CD4-positive, CD25-positive, alpha-beta regulatory T cell (primary cell): ENCODE results near the gene TIE1. TPM values are rescaled to one million over a fixed set of nuclear protein-coding genes. Genes with fewer than 3 reads are reported as not detected.

Experiments used
- ATAC-seq, 2 donors: fragments of 150-1000 bp; cut with Tn5 transposase; one replicate each; pipeline ENCODE4 v1.10.0; 2021; ENCODE audit warnings: low read depth in 2 of 2, moderate number of reproducible peaks in 2 of 2, moderate library complexity in 1 of 2
- DNase-seq, 3 donors: peaks; one replicate each; pipeline versions ENCODE4 v3.0.0 to v3.0.0-alpha.2; 2012 to 2022; ENCODE audit warnings: mixed read lengths in 1 of 3
- H3K27ac ChIP-seq: one replicate; pipeline ENCODE4 v1.7.0; 2013; ENCODE audit warnings: mild to moderate bottlenecking, low read length; ENCODE audit not compliant: insufficient read depth, poor library complexity, severe bottlenecking
- H3K27me3 ChIP-seq: one replicate; pipeline ENCODE4 v1.7.0; 2013; ENCODE audit warnings: low read length; ENCODE audit not compliant: control insufficient read depth, insufficient read depth
- H3K36me3 ChIP-seq: one replicate; pipeline ENCODE4 v1.7.0; 2013; ENCODE audit warnings: mild to moderate bottlenecking, low read length, moderate library complexity; ENCODE audit not compliant: control insufficient read depth, insufficient read depth
- H3K4me1 ChIP-seq: 2 replicates; pipeline ENCODE4 v1.7.0; 2013; ENCODE audit warnings: mild to moderate bottlenecking, low read length; ENCODE audit not compliant: insufficient read depth, control insufficient read depth, poor library complexity, severe bottlenecking
- H3K4me3 ChIP-seq: one replicate; pipeline ENCODE4 v1.7.0; 2013; ENCODE audit warnings: low read depth, mild to moderate bottlenecking, low read length, moderate library complexity
- H3K9me3 ChIP-seq, 2 experiments: 1 replicate in 1 of 2; 2 replicates in 1 of 2; pipeline ENCODE4 v1.7.0; 2013; ENCODE audit warnings: low read length in 2 of 2, mild to moderate bottlenecking in 1 of 2, moderate library complexity in 1 of 2; ENCODE audit not compliant: control insufficient read depth in 2 of 2
- H3K27ac Mint-ChIP-seq, 3 donors: one replicate each; pipeline ENCODE4 v1.8.0; 2020 to 2022; ENCODE audit warnings: mild to moderate bottlenecking in 3 of 3, mixed read lengths in 3 of 3, moderate library complexity in 2 of 3
- H3K27me3 Mint-ChIP-seq: one replicate; pipeline ENCODE4 v1.8.0; 2022; ENCODE audit warnings: mild to moderate bottlenecking, mixed read lengths
- H3K36me3 Mint-ChIP-seq: one replicate; pipeline ENCODE4 v1.8.0; 2020; ENCODE audit warnings: mixed read lengths
- H3K4me1 Mint-ChIP-seq, 4 donors: one replicate each; pipeline ENCODE4 v1.8.0; 2020 to 2022; ENCODE audit warnings: mixed read lengths in 4 of 4, mild to moderate bottlenecking in 1 of 4
- H3K4me3 Mint-ChIP-seq, 4 donors: one replicate each; pipeline ENCODE4 v1.8.0; 2020 to 2022; ENCODE audit warnings: mild to moderate bottlenecking in 4 of 4, mixed read lengths in 4 of 4, moderate library complexity in 3 of 4
- H3K9me3 Mint-ChIP-seq, 7 donors: one replicate each; pipeline ENCODE4 v1.8.0; 2020 to 2022; ENCODE audit warnings: mixed read lengths in 7 of 7, mild to moderate bottlenecking in 3 of 7, moderate library complexity in 2 of 7
- polyA plus RNA-seq, 4 donors: library from polyadenylated mRNA; unstranded; fragments of 300-500 nt; fragmentation: Illumina TruSeq; gene quantifications; one replicate each; pipeline ENCODE4 v1.2.3, GENCODE V29; 2021
- total RNA-seq: library from RNA; stranded (reverse); gene quantifications from one replicate; pipeline ENCODE4 v1.2.3, GENCODE V29; 2022

TIE1 gene
- total and polyA plus RNA-seq, 5 donors from 2014 or later, result 1.3 TPM; not detected in 4

GRCh38 chr1:43271186-43272118 lies 29.3 kb upstream of the TIE1 start:
- H3K27ac ChIP-seq, result no peak overlapping the region
- peaks cover 11% of the 10 kb centered on the region for H3K4me1 ChIP-seq
- ATAC-seq (no peak), DNase-seq (no peak)
- H3K4me3 Mint-ChIP-seq, result peak overlapping the region in 1 of 4 donors; percentile 60
- peaks cover 0 to 6% (median 2%) of the 10 kb centered on the region in 7 donors for H3K9me3 Mint-ChIP-seq
- H3K27me3 ChIP-seq, result no peaks in the 10 kb centered on the region
- peak overlapping the region in 1 of 3 donors; percentile 94 for H3K27ac Mint-ChIP-seq
- no peak overlapping the region for H3K4me3 ChIP-seq
- H3K27me3 Mint-ChIP-seq, result peaks cover 26% of the 10 kb centered on the region
- H3K9me3 ChIP-seq, result no peaks in the 10 kb centered on the region
- no peaks in the 10 kb centered on the region for H3K36me3 ChIP-seq
- H3K36me3 Mint-ChIP-seq, result peaks cover 5% of the 10 kb centered on the region
- peaks cover 0 to 29% (median 15%) of the 10 kb centered on the region in 4 donors for H3K4me1 Mint-ChIP-seq

GRCh38 chr1:43272161-43272560 lies 28.6 kb upstream of the TIE1 start:
- H3K36me3 ChIP-seq, result no peaks in the 10 kb centered on the region
- peaks cover 0 to 6% (median 2%) of the 10 kb centered on the region in 7 donors for H3K9me3 Mint-ChIP-seq
- no peaks in the 10 kb centered on the region for H3K9me3 ChIP-seq
- H3K4me3 ChIP-seq, result no peak overlapping the region
- H3K27ac Mint-ChIP-seq, result no peak overlapping the region
- H3K27me3 Mint-ChIP-seq, result peaks cover 21% of the 10 kb centered on the region
- DNase-seq (no peak), ATAC-seq (no peak)
- peaks cover 11% of the 10 kb centered on the region for H3K4me1 ChIP-seq
- peaks cover 0 to 29% (median 15%) of the 10 kb centered on the region in 4 donors for H3K4me1 Mint-ChIP-seq
- no peak overlapping the region for H3K4me3 Mint-ChIP-seq
- no peaks in the 10 kb centered on the region for H3K27me3 ChIP-seq
- H3K36me3 Mint-ChIP-seq, result peaks cover 5% of the 10 kb centered on the region
- H3K27ac ChIP-seq, result no peak overlapping the region

- Histone ChIP-seq H3K27ac (no peak overlapping the region), H3K36me3 (no peaks in the 10 kb centered on the region), H3K27me3 (no peaks in the 10 kb centered on the region), H3K9me3 (no peaks in the 10 kb centered on the region), H3K4me3 (no peak overlapping the region), H3K4me1 (peaks cover 11% of the 10 kb centered on the region)
- Mint-ChIP-seq H3K9me3 (peaks cover 0 to 6% (median 2%) of the 10 kb centered on the region in 7 donors), H3K4me1 (peaks cover 0 to 29% (median 15%) of the 10 kb centered on the region in 4 donors), H3K4me3 (no peak overlapping the region), H3K27ac (peak overlapping the region in 1 of 3 donors; percentile 63), H3K27me3 (peaks cover 21% of the 10 kb centered on the region), H3K36me3 (peaks cover 5% of the 10 kb centered on the region)
- no peak for DNase-seq
- ATAC-seq, result no peak
These were observed 27.9 kb upstream of the TIE1 start for GRCh38 chr1:43272576-43273571.

GRCh38 chr1:43273708-43274107 lies 27.1 kb upstream of the TIE1 start:
- peaks cover 0 to 6% (median 2%) of the 10 kb centered on the region in 7 donors for H3K9me3 Mint-ChIP-seq
- H3K27me3 ChIP-seq, result no peaks in the 10 kb centered on the region
- DNase-seq (no peak), ATAC-seq (no peak)
- H3K4me1 ChIP-seq, result peaks cover 11% of the 10 kb centered on the region
- H3K27ac ChIP-seq, result no peak overlapping the region
- peaks cover 5% of the 10 kb centered on the region for H3K36me3 Mint-ChIP-seq
- H3K4me3 ChIP-seq, result no peak overlapping the region
- peaks cover 0 to 29% (median 15%) of the 10 kb centered on the region in 4 donors for H3K4me1 Mint-ChIP-seq
- peaks cover 21% of the 10 kb centered on the region for H3K27me3 Mint-ChIP-seq
- no peaks in the 10 kb centered on the region for H3K36me3 ChIP-seq
- no peak overlapping the region for H3K27ac Mint-ChIP-seq
- H3K9me3 ChIP-seq, result no peaks in the 10 kb centered on the region
- no peak overlapping the region for H3K4me3 Mint-ChIP-seq

- Mint-ChIP-seq H3K4me1 (peaks cover 0 to 29% (median 15%) of the 10 kb centered on the region in 4 donors), H3K27ac (peak overlapping the region; percentile 85 to 93 (median 87)), H3K36me3 (peaks cover 5% of the 10 kb centered on the region), H3K4me3 (peak overlapping the region in 3 of 4 donors; percentile 12 to 76 (median 51)), H3K9me3 (peaks cover 0 to 6% (median 2%) of the 10 kb centered on the region in 7 donors), H3K27me3 (peaks cover 21% of the 10 kb centered on the region)
- H3K27ac ChIP-seq, result no peak overlapping the region
- DNase-seq (peak in 2 of 3 donors; percentile 16 to 85), ATAC-seq (peak; percentile 72 to 87)
- no peaks in the 10 kb centered on the region for H3K27me3 ChIP-seq
- no peaks in the 10 kb centered on the region for H3K9me3 ChIP-seq
- no peaks in the 10 kb centered on the region for H3K36me3 ChIP-seq
- H3K4me3 ChIP-seq, result peak overlapping the region; percentile 48
- peaks cover 11% of the 10 kb centered on the region for H3K4me1 ChIP-seq
These were observed 26.5 kb upstream of the TIE1 start for GRCh38 chr1:43274125-43274803.

- Mint-ChIP-seq H3K4me1 (peaks cover 0 to 29% (median 12%) of the 10 kb centered on the region in 4 donors), H3K36me3 (peaks cover 5% of the 10 kb centered on the region), H3K27ac (peak overlapping the region; percentile 85 to 93 (median 87)), H3K27me3 (peaks cover 15% of the 10 kb centered on the region), H3K9me3 (peaks cover 0 to 6% (median 2%) of the 10 kb centered on the region in 7 donors), H3K4me3 (peak overlapping the region in 3 of 4 donors; percentile 6 to 76 (median 51))
- ATAC-seq (no peak), DNase-seq (no peak)
- Histone ChIP-seq H3K27ac (no peak overlapping the region), H3K4me3 (no peak overlapping the region), H3K27me3 (no peaks in the 10 kb centered on the region), H3K9me3 (no peaks in the 10 kb centered on the region), H3K36me3 (no peaks in the 10 kb centered on the region), H3K4me1 (peaks cover 11% of the 10 kb centered on the region)
These were observed 26.0 kb upstream of the TIE1 start for GRCh38 chr1:43274804-43275180.
